ENCODE results near the gene PHTF2. TPM values are rescaled to one million over a fixed set of nuclear protein-coding genes. Genes with fewer than 3 reads are reported as not detected.

PHTF2 gene
- total RNA-seq, 2 experiments from 2014 or later, result 34.9 to 39.1 TPM

GRCh38 chr7:77888998-77889397 lies 90.4 kb downstream of the PHTF2 start:
- POLR2A ChIA-PET, result no interaction called here
- no peak overlapping the region for H3K27ac Mint-ChIP-seq
- H3K4me1 Mint-ChIP-seq (ENCODE audit: low read depth), result no peaks in the 10 kb centered on the region
- DNase-seq (no peak), ATAC-seq (no peak)
- CTCF ChIA-PET, result no interaction called here
- peaks cover 10% of the 10 kb centered on the region for H3K36me3 Mint-ChIP-seq (ENCODE audit: low read depth)
- no peaks in the 10 kb centered on the region for H3K9me3 Mint-ChIP-seq (ENCODE audit: insufficient read depth)
- no peak overlapping the region for H3K4me3 Mint-ChIP-seq
- no peaks in the 10 kb centered on the region for H3K27me3 Mint-ChIP-seq (ENCODE audit: low read depth)

DNA sequence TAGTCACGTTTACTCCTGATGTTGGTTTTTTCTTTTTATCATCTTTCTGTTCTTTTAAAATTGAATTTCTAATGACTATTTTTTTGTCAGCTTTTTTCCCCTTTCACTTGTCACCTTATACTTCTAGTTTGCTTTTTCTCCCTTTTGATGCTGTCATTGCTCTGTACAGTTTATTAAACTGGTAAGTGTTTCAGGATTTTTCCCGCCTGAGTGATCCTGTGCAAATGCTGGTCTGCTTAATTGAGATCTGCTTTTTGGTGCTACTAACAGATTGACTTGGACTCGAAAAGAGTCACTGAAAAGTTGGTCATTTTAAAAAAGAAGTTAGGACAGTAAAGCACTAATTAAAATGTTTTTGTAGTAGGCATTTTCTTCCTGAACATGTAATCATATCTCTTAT lies 95.2 kb downstream of the PHTF2 start:
- ChIA-PET POLR2A (interaction anchor here (0.6 kb wide), 1 partner anchor 170 kb away, joined by 3 read pairs; no protein-coding TSS in a partner anchor), CTCF (no interaction called here)
- ATAC-seq (no peak), DNase-seq (no peak)
- no peaks in the 10 kb centered on the region for H3K9me3 Mint-ChIP-seq (ENCODE audit: insufficient read depth)
- H3K4me1 Mint-ChIP-seq (ENCODE audit: low read depth), result peaks cover 5% of the 10 kb centered on the region
- H3K27me3 Mint-ChIP-seq (ENCODE audit: low read depth), result no peaks in the 10 kb centered on the region
- H3K27ac Mint-ChIP-seq, result no peak overlapping the region
- no peak overlapping the region for H3K4me3 Mint-ChIP-seq
- peaks cover 4% of the 10 kb centered on the region for H3K36me3 Mint-ChIP-seq (ENCODE audit: low read depth)

- DNase-seq, result no peak
- H3K36me3 Mint-ChIP-seq (ENCODE audit: low read depth), result peaks cover 7% of the 10 kb centered on the region
- ChIA-PET POLR2A (no interaction called here), CTCF (no interaction called here)
- no peaks in the 10 kb centered on the region for H3K27me3 Mint-ChIP-seq (ENCODE audit: low read depth)
- ATAC-seq, result no peak
- H3K4me1 Mint-ChIP-seq (ENCODE audit: low read depth), result peaks cover 5% of the 10 kb centered on the region
- H3K4me3 Mint-ChIP-seq, result no peak overlapping the region
- H3K9me3 Mint-ChIP-seq (ENCODE audit: insufficient read depth), result no peaks in the 10 kb centered on the region
- no peak overlapping the region for H3K27ac Mint-ChIP-seq
Measured at GRCh38 chr7:77894574-77895091, 96.1 kb downstream of the PHTF2 start.

DNA sequence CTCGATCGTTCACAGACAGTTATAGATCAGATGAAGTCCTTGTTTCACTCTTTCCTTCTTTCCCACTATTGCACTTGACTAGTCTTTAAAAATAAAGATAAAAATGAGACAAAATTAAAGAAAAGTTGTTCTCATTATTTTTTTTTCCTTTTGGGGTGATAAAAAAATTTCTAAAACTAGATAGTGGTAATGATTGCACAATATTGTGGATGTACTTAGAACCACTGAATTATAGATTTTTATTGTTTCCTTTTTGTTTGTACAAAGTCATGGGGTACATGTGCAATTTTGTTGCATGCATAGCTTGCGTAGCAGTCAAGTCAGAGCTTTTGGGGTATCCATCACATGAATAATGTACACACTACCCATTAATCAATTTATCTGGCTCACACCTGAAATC lies 97.3 kb downstream of the PHTF2 start:
- Mint-ChIP-seq H3K27ac (no peak overlapping the region), H3K27me3 (ENCODE audit: low read depth) (no peaks in the 10 kb centered on the region), H3K4me3 (no peak overlapping the region), H3K9me3 (ENCODE audit: insufficient read depth) (no peaks in the 10 kb centered on the region), H3K4me1 (ENCODE audit: low read depth) (peaks cover 8% of the 10 kb centered on the region), H3K36me3 (ENCODE audit: low read depth) (peaks cover 4% of the 10 kb centered on the region)
- ATAC-seq (no peak), DNase-seq (no peak)
- ChIA-PET POLR2A (no interaction called here), CTCF (no interaction called here)

DNA sequence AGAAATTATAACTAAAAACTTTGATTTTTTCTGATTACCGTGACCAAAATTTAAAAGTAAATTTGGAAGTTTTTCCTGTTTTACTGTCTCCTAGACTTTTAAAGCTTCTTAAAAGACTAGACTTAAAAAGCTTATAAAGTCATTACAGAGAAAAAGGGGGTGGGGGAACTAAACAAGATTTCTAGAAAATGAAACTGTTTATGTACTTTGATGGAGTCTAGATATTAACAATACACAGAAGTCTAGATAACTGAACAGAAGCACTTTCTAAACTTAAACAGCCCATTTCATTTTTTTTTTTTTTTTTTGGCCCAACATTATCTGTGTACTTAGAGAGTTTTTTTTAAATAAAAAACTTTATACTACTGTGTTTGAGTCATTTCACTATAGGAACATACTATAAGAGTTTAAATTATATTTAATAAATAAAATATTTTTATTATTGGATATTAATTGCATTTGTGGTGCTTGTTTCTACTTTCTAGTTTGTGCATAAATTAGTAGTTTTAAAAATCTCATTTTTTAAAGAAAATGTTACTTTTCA lies 98.5 kb downstream of the PHTF2 start:
- no peaks in the 10 kb centered on the region for H3K27me3 Mint-ChIP-seq (ENCODE audit: low read depth)
- ATAC-seq (no peak), DNase-seq (no peak)
- H3K36me3 Mint-ChIP-seq (ENCODE audit: low read depth), result peaks cover 9% of the 10 kb centered on the region
- H3K27ac Mint-ChIP-seq, result no peak overlapping the region
- ChIA-PET POLR2A (no interaction called here), CTCF (no interaction called here)
- no peak overlapping the region for H3K4me3 Mint-ChIP-seq
- peaks cover 8% of the 10 kb centered on the region for H3K4me1 Mint-ChIP-seq (ENCODE audit: low read depth)
- H3K9me3 Mint-ChIP-seq (ENCODE audit: insufficient read depth), result no peaks in the 10 kb centered on the region

GRCh38 chr7:77899516-77899915 lies 100.9 kb downstream of the PHTF2 start:
- Mint-ChIP-seq H3K27me3 (ENCODE audit: low read depth) (no peaks in the 10 kb centered on the region), H3K27ac (no peak overlapping the region), H3K36me3 (ENCODE audit: low read depth) (peaks cover 13% of the 10 kb centered on the region), H3K4me1 (ENCODE audit: low read depth) (peaks cover 8% of the 10 kb centered on the region), H3K4me3 (no peak overlapping the region), H3K9me3 (ENCODE audit: insufficient read depth) (no peaks in the 10 kb centered on the region)
- ChIA-PET POLR2A (no interaction called here), CTCF (no interaction called here)
- DNase-seq (no peak), ATAC-seq (no peak)

GRCh38 chr7:77903597-77903996 lies 105.0 kb downstream of the PHTF2 start:
- Mint-ChIP-seq H3K27me3 (ENCODE audit: low read depth) (no peaks in the 10 kb centered on the region), H3K9me3 (ENCODE audit: insufficient read depth) (no peaks in the 10 kb centered on the region), H3K27ac (no peak overlapping the region), H3K36me3 (ENCODE audit: low read depth) (peaks cover 13% of the 10 kb centered on the region), H3K4me3 (no peak overlapping the region), H3K4me1 (ENCODE audit: low read depth) (peaks cover 3% of the 10 kb centered on the region)
- CTCF ChIA-PET, result interaction anchor here (1.8 kb wide), 1 partner anchor 252 kb away, joined by 4 read pairs; no protein-coding TSS in a partner anchor
- ATAC-seq (no peak), DNase-seq (no peak)
- POLR2A ChIA-PET, result no interaction called here

DNA sequence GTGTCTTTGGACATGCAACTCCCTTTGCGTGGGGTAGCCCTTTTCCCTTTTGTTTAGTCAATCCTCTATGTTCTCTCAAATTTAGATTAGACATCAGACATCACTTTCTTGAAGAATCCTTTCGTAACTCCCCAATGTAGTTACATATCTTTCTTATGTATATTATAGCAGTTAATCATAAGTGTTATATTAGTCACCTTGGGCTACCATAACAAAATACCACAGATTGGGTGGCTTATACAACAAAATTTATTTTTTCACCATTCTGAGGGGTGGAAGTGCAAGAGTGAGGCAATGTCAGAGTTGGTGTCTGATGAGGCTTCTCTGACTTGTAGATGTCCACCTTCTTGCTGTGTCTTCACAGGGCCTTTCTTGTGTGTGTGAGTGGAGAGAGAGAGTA lies 105.7 kb downstream of the PHTF2 start:
- CTCF ChIA-PET, result interaction anchor here (1.8 kb wide), 1 partner anchor 253 kb away, joined by 4 read pairs; no protein-coding TSS in a partner anchor
- DNase-seq (no peak), ATAC-seq (no peak)
- POLR2A ChIA-PET, result no interaction called here
- Mint-ChIP-seq H3K36me3 (ENCODE audit: low read depth) (peaks cover 9% of the 10 kb centered on the region), H3K27ac (no peak overlapping the region), H3K4me1 (ENCODE audit: low read depth) (peaks cover 3% of the 10 kb centered on the region), H3K4me3 (no peak overlapping the region), H3K9me3 (ENCODE audit: insufficient read depth) (no peaks in the 10 kb centered on the region), H3K27me3 (ENCODE audit: low read depth) (no peaks in the 10 kb centered on the region)

GRCh38 chr7:77907281-77907680 lies 108.7 kb downstream of the PHTF2 start:
- CTCF ChIA-PET, result interaction anchor here (0.7 kb wide), 1 partner anchor 128 kb away, joined by 3 read pairs; no protein-coding TSS in a partner anchor

DNA sequence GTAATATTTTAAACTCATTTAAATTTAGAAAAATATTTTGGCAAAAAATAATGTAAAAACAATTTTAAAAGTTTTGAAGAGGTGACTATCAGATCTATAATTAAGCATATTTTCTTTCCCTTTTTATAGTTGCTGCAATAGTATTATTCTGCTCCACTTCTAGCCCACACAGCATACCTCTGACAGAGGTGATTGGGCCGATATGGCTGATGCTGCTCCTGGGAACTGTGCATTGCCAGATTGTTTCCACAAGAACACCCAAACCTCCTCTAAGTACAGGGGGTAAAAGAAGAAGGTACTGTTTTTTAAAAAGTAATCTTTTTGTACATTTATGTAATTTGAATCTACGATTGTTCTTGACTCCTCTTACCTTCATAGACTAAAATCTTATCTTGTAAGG lies 110.1 kb downstream of the PHTF2 start:
- H3K9me3 Mint-ChIP-seq (ENCODE audit: insufficient read depth), result no peaks in the 10 kb centered on the region
- ATAC-seq (no peak), DNase-seq (no peak)
- no peak overlapping the region for H3K4me3 Mint-ChIP-seq
- POLR2A ChIA-PET, result no interaction called here
- H3K36me3 Mint-ChIP-seq (ENCODE audit: low read depth), result peaks cover 6% of the 10 kb centered on the region
- no peaks in the 10 kb centered on the region for H3K27me3 Mint-ChIP-seq (ENCODE audit: low read depth)
- no peak overlapping the region for H3K27ac Mint-ChIP-seq
- CTCF ChIA-PET, result interaction anchor here (1.5 kb wide), 1 partner anchor 250 kb away, joined by 3 read pairs; no protein-coding TSS in a partner anchor
- peaks cover 2% of the 10 kb centered on the region for H3K4me1 Mint-ChIP-seq (ENCODE audit: low read depth)

More at GRCh38 chr7:77907281-77907680, 108.7 kb downstream of the PHTF2 start:
- H3K36me3 Mint-ChIP-seq (ENCODE audit: low read depth), result peaks cover 6% of the 10 kb centered on the region
- no peaks in the 10 kb centered on the region for H3K27me3 Mint-ChIP-seq (ENCODE audit: low read depth)
- peaks cover 2% of the 10 kb centered on the region for H3K4me1 Mint-ChIP-seq (ENCODE audit: low read depth)
- POLR2A ChIA-PET, result no interaction called here
- DNase-seq (no peak), ATAC-seq (no peak)
- H3K4me3 Mint-ChIP-seq, result no peak overlapping the region
- no peak overlapping the region for H3K27ac Mint-ChIP-seq
- H3K9me3 Mint-ChIP-seq (ENCODE audit: insufficient read depth), result no peaks in the 10 kb centered on the region

DNA sequence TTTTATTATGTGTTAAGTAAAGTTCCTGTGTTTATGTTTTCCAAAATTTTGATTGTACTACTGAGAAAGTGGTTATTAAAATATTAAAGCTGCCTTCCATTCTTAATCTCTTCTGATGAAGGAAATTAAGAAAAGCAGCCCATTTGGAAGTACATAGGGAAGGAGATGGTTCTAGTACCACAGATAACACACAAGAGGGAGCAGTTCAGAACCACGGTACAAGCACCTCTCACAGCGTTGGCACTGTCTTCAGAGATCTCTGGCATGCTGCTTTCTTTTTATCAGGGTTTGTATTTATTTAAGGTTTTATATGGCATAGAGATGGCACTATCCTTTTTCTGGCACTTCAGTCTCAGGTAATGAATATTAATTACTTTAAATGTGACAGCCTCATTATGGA lies 111.6 kb downstream of the PHTF2 start:
- ChIA-PET POLR2A (no interaction called here), CTCF (no interaction called here)
- H3K4me3 Mint-ChIP-seq, result no peak overlapping the region
- H3K4me1 Mint-ChIP-seq (ENCODE audit: low read depth), result peaks cover 7% of the 10 kb centered on the region
- ATAC-seq (no peak), DNase-seq (no peak)
- H3K9me3 Mint-ChIP-seq (ENCODE audit: insufficient read depth), result no peaks in the 10 kb centered on the region
- H3K27me3 Mint-ChIP-seq (ENCODE audit: low read depth), result no peaks in the 10 kb centered on the region
- no peak overlapping the region for H3K27ac Mint-ChIP-seq
- peaks cover 6% of the 10 kb centered on the region for H3K36me3 Mint-ChIP-seq (ENCODE audit: low read depth)

DNA sequence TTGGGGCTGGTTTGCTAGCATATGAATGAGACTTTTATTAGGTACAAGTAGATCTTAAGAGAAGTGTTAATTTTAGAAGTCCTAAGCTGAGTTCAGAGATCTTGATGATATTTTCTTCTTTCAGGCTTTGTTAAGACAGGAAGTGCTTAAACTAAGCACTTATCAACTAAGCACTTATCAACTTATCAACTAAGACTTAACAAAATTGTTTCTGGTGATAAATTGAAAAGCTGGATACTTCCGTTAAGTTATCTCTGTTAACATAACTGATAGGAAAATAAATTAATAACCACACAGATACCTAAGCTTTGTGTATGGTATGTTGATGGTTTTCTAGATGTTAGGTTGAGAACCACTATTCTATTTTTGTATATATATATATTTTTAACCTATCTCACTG lies 113.7 kb downstream of the PHTF2 start:
- POLR2A ChIA-PET, result no interaction called here
- peaks cover 7% of the 10 kb centered on the region for H3K4me1 Mint-ChIP-seq (ENCODE audit: low read depth)
- H3K27me3 Mint-ChIP-seq (ENCODE audit: low read depth), result no peaks in the 10 kb centered on the region
- no peaks in the 10 kb centered on the region for H3K9me3 Mint-ChIP-seq (ENCODE audit: insufficient read depth)
- ATAC-seq (no peak), DNase-seq (no peak)
- peaks cover 7% of the 10 kb centered on the region for H3K36me3 Mint-ChIP-seq (ENCODE audit: low read depth)
- CTCF ChIA-PET, result interaction anchor here (0.6 kb wide), 1 partner anchor 152 kb away, joined by 3 read pairs; no protein-coding TSS in a partner anchor
- no peak overlapping the region for H3K4me3 Mint-ChIP-seq
- no peak overlapping the region for H3K27ac Mint-ChIP-seq
